Large intestine (tissue), 12 donors: ENCODE measurements around the gene EMILIN3. TPM values are rescaled to one million over a fixed set of nuclear protein-coding genes. Genes with fewer than 3 reads are reported as not detected.

Source experiments
- DNase-seq, 2 donors: peaks; one replicate each; pipeline versions ENCODE4 v3.0.0 to v3.0.0-alpha.2; 2013
- H3K27ac ChIP-seq: one replicate; pipeline ENCODE4 v1.5.1; 2013; ENCODE audit warnings: low read length
- H3K27me3 ChIP-seq: 2 replicates; pipeline ENCODE4 v1.6.1; 2013; ENCODE audit warnings: low read length; ENCODE audit not compliant: control insufficient read depth, insufficient read depth
- H3K36me3 ChIP-seq: 2 replicates; pipeline ENCODE4 v1.6.1; 2013; ENCODE audit warnings: low read length; ENCODE audit not compliant: control insufficient read depth, insufficient read depth
- H3K4me1 ChIP-seq: one replicate; pipeline ENCODE4 v1.6.1; 2013; ENCODE audit warnings: low read length; ENCODE audit not compliant: control insufficient read depth, insufficient read depth
- H3K4me3 ChIP-seq: one replicate; pipeline ENCODE4 v1.5.1; 2013; ENCODE audit warnings: low read length
- H3K9me3 ChIP-seq: one replicate; pipeline ENCODE4 v1.6.1; 2013; ENCODE audit warnings: mild to moderate bottlenecking, low read depth, low read length, moderate library complexity; ENCODE audit not compliant: control insufficient read depth
- whole genome bisulfite sequencing: methylation state at CpG from one replicate; pipeline ENCODE4 v1.1.5; 2013; ENCODE audit warnings: low lambda C conversion rate; ENCODE audit not compliant: insufficient coverage; 5-methylcytosine and 5-hydroxymethylcytosine counted together
- long read RNA-seq, 11 donors: transcript quantifications; one replicate each; lab custom pipeline, GENCODE V29; 2026
- polyA plus RNA-seq: library from polyadenylated mRNA; unstranded; fragments of 120-200 nt; gene quantifications from one replicate; pipeline ENCODE4 v1.2.1, GENCODE V29; 2013

Gene EMILIN3, protein sequence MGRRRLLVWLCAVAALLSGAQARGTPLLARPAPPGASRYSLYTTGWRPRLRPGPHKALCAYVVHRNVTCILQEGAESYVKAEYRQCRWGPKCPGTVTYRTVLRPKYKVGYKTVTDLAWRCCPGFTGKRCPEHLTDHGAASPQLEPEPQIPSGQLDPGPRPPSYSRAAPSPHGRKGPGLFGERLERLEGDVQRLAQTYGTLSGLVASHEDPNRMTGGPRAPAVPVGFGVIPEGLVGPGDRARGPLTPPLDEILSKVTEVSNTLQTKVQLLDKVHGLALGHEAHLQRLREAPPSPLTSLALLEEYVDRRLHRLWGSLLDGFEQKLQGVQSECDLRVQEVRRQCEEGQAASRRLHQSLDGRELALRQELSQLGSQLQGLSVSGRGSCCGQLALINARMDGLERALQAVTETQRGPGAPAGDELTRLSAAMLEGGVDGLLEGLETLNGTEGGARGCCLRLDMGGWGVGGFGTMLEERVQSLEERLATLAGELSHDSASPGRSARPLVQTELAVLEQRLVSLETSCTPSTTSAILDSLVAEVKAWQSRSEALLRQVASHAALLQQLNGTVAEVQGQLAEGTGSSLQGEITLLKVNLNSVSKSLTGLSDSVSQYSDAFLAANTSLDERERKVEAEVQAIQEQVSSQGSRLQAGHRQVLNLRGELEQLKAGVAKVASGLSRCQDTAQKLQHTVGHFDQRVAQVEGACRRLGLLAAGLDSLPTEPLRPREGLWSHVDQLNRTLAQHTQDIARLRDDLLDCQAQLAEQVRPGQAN
- polyA plus RNA-seq, result 4.0 TPM
- long read RNA-seq, donor 1, partial matches to known transcripts, result 0 of 2 reads
- long read RNA-seq, donor 1, other reads (novel, unspliced or antisense), result 0 of 2 reads
- long read RNA-seq, donor 2, partial matches to known transcripts, result 121 of 121 reads
- long read RNA-seq, donor 2, other reads (novel, unspliced or antisense), result 0 of 121 reads
- long read RNA-seq, donor 3, partial matches to known transcripts, result 14 of 14 reads
- long read RNA-seq, donor 3, other reads (novel, unspliced or antisense), result 0 of 14 reads
- long read RNA-seq, donor 4, result 0 reads
- long read RNA-seq, donor 5, partial matches to known transcripts, result 0 of 1 reads
- long read RNA-seq, donor 5, other reads (novel, unspliced or antisense), result 0 of 1 reads
- long read RNA-seq, donor 6, partial matches to known transcripts, result 0 of 1 reads
- long read RNA-seq, donor 6, other reads (novel, unspliced or antisense), result 0 of 1 reads
- long read RNA-seq, donor 7, result 0 reads
- long read RNA-seq, donor 8, partial matches to known transcripts, result 0 of 1 reads
- long read RNA-seq, donor 8, other reads (novel, unspliced or antisense), result 0 of 1 reads
- long read RNA-seq, donor 9, partial matches to known transcripts, result 0 of 1 reads
- long read RNA-seq, donor 9, other reads (novel, unspliced or antisense), result 0 of 1 reads
- long read RNA-seq, donor 10, partial matches to known transcripts, result 0 of 1 reads
- long read RNA-seq, donor 10, other reads (novel, unspliced or antisense), result 0 of 1 reads
- long read RNA-seq, donor 11, result 0 reads

DNA sequence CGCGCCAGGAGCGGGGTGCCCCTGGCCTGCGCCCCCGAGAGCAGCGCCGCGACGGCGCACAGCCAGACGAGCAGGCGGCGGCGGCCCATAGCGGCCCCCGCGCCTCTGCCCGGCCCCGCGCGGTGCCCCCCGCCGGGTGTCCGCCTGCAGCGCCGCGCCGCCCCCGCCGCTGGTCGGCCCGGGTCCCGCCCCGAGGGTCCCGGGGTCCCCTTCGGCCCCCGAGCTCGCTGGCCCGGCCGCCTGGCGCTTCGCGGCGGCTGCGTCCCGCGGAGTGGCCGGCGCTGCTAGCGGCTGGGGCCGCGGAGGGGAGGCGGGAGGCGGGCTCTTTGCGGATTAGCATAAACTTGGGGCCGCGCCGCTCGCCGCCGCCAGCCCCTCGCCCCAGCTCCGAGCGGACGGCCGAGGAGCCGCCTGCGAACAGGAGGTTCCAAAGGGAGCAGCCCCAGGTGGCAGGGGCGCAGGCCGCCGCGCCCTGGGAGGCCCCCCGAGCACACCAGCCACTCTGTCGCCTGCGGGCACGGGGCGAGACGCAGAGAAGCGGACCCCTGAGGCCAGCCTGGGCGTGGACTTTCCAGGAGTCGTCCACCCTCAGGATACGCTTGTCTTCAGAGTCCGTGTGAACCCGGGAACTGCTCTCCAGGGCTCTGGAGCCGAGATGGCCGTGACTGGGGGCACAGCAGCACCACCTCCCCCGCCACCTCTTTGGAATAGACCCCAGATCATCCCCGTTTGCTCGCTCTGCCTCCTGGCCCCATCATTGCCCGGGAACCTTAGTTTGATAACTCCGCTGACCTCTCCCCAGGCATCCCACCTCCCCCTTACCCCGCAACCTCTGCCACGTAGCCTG lies at the start of gene EMILIN3:
EMILIN3 (minus strand) TSS at position 273 of the 847 bp plus-strand sequence; CDS start at position 89, 184 bp downstream.
- no CpG with 5 or more reads among the region's 93 CpGs for WGBS
- Histone ChIP-seq H3K4me3 (peak within 1 kb of the TSS; percentile 16), H3K27me3 (peaks cover 42% of the 10 kb centered on the region), H3K36me3 (no peaks in the 10 kb centered on the region), H3K4me1 (no peaks in the 10 kb centered on the region), H3K9me3 (peaks cover 9% of the 10 kb centered on the region), H3K27ac (no peak within 1 kb of the TSS)
- peak in 1 of 2 donors; percentile 32 for DNase-seq

DNA sequence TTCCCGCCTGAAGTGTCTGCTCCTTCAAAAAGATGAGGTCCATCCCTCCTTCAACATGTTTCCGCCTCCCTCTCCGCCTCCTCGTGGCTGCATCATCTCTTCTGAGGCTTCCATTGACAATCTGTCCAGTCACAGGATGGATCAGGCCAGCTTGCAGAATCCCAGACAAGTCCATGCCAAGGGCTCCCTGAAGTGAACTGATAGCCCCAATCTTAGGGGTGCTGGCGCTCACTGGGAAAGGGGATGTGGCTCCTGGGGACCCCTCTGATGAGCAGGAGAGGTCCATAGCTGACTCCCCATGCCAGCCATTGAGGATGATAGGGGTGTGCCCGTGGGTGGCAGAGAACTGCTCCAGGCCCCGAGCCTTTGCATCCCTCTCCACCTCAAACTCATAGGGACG lies 48.6 kb upstream of the EMILIN3 start:
- H3K4me1 ChIP-seq, result no peaks in the 10 kb centered on the region
- H3K36me3 ChIP-seq, result peaks cover 80% of the 10 kb centered on the region
- no peak overlapping the region for H3K4me3 ChIP-seq
- H3K27ac ChIP-seq, result no peak overlapping the region
- no peak for DNase-seq
- no peaks in the 10 kb centered on the region for H3K9me3 ChIP-seq
- H3K27me3 ChIP-seq, result no peaks in the 10 kb centered on the region
- WGBS, result no CpG with 5 or more reads among the region's 8 CpGs

DNA sequence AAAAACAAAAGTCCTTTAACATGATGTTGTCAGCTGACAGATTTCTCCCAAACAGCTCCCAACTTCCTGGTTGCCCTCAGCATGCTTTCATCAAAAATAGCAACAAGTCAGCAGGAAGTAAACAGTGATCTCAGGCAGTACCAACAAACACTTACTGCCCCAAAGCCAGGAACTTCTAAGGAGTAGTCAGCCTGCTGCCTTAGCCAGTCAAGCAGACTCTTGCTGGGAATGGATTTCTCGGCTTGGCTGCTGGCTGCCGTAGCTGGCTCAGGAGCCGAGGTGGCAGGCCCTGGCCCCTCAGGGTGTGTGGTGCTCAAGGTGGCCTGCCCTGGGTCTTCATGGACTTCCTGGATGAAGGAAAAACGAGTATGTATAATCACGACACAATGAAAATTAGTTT lies 46.6 kb upstream of the EMILIN3 start:
- H3K9me3 ChIP-seq, result no peaks in the 10 kb centered on the region
- WGBS, result no CpG with 5 or more reads among the region's 5 CpGs
- no peaks in the 10 kb centered on the region for H3K4me1 ChIP-seq
- H3K36me3 ChIP-seq, result peaks cover 86% of the 10 kb centered on the region
- no peaks in the 10 kb centered on the region for H3K27me3 ChIP-seq
- no peak overlapping the region for H3K4me3 ChIP-seq
- H3K27ac ChIP-seq, result no peak overlapping the region
- DNase-seq, result no peak

DNA sequence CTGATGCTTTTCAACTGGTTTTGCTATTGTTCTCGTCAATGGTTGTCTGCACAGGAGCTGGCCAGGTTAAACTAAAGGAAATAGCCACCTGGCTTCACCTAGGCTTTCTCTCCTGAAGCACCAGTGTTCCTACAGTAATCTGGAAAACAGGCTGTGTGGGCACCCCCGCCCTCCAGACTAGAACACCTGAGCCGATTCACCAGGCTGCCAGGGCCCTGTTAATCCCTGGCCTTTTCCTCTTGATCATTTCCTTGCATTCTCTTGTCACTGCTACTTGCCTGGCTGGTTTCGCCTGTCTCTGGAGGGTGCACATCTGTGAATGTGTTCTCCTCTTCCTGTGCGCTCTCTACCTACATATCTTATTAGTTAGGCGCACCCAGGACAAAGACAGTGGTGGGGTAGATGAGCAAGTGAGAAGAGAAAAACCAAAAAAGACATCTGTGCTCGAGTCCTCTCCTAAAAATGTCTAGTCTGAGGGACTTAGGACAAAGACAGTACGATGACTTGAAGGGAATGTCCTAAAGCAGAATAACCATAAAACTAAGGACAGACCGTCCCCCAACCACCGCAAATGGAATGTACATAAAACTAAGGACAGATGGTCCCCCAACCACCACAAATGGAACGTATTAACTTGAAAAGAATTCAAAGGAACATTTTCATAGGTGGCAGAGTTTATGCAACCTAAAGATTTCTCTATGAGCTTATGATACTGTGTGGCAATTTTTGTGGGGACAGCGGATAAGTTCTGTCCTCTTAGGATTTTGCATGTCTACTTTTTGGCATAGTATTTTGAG lies 45.9 kb upstream of the EMILIN3 start:
- H3K4me3 ChIP-seq, result no peak overlapping the region
- H3K4me1 ChIP-seq, result no peaks in the 10 kb centered on the region
- H3K9me3 ChIP-seq, result no peaks in the 10 kb centered on the region
- peaks cover 88% of the 10 kb centered on the region for H3K36me3 ChIP-seq
- 100% methylated on average over 1 of the region's 12 CpGs for WGBS
- no peak overlapping the region for H3K27ac ChIP-seq
- no peaks in the 10 kb centered on the region for H3K27me3 ChIP-seq
- DNase-seq, result no peak

DNA sequence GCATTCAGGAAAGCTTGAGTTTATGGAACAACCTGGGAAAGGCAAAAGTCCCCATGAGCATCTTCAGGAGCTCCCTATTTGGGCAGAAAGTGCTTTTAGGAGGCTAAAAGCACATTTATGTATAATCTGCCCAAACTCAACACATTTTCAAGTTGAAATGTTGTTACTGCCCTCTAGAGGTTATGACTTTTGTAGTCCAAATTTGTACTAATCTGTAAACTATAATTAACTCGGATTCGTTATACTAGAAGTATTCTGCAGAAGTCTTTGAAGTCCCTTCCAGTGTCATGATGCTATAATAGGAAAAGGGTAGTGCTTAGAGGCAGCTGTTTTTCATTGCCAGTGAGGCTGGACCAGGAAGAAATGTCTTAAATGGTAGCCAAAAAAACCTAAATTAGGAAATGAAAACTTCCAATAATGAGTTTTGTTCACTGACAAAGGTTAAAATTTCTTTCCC lies 44.8 kb upstream of the EMILIN3 start:
- no CpG with 5 or more reads among the region's 2 CpGs for WGBS
- DNase-seq, result no peak
- Histone ChIP-seq H3K9me3 (no peaks in the 10 kb centered on the region), H3K36me3 (peaks cover 91% of the 10 kb centered on the region), H3K27me3 (no peaks in the 10 kb centered on the region), H3K4me3 (no peak overlapping the region), H3K4me1 (no peaks in the 10 kb centered on the region), H3K27ac (no peak overlapping the region)

DNA sequence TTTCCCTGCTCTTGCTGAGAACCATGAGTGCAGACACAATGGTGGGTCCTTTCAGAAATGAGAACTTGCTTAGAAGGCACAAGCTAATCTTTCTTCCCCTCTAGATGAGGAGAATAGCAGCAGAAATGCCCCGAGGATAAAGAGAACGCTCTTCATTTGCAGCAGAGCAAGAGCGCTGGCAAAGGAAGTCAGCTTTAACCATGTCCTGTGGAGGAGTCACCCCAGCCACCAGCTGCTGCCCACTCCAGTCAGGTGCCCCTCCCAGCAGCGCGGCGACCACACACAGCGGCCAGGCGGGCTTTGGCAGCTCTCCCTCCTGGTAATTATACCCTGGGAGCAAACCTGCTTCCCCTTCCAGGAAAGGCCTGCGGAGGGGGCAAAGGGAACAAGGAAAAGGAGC lies 42.4 kb upstream of the EMILIN3 start:
- H3K4me1 ChIP-seq, result no peaks in the 10 kb centered on the region
- H3K9me3 ChIP-seq, result no peaks in the 10 kb centered on the region
- DNase-seq, result no peak
- no peak overlapping the region for H3K27ac ChIP-seq
- WGBS, result no CpG with 5 or more reads among the region's 9 CpGs
- H3K36me3 ChIP-seq, result peaks cover 91% of the 10 kb centered on the region
- H3K4me3 ChIP-seq, result no peak overlapping the region
- no peaks in the 10 kb centered on the region for H3K27me3 ChIP-seq

DNA sequence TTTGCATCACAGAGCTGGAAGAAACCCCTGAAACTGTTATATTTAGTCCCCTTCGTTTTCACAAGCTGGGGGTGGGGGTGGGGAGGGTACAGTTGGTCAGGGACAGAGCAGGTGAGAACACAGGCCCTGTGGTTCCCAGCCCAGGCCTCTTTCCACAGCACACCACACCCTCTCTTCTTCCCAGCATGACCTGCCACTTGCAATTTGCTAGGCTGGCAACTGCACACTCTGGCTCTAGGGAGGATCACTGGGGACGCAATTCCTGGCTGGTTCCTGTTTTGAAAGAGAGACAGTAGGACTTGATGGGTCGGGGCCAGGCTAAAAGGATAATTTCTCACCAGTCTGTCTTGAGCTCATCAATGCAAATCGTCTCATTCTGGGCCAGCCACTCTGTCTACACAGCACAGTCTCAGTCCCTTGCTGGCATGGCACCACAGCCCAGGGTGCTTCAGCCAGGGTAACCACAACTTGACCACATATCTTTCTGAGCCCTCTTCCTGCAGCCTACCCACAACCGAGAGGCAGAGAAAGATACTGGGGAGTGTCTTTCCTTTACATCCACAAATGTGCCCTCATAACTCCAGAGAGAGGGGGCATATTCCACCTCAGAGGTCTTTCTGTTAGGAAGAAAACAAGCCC lies 41.7 kb upstream of the EMILIN3 start:
- Histone ChIP-seq H3K27me3 (no peaks in the 10 kb centered on the region), H3K27ac (no peak overlapping the region), H3K9me3 (no peaks in the 10 kb centered on the region), H3K36me3 (peaks cover 89% of the 10 kb centered on the region), H3K4me3 (no peak overlapping the region), H3K4me1 (no peaks in the 10 kb centered on the region)
- DNase-seq, result no peak
- no CpG with 5 or more reads among the region's 5 CpGs for WGBS

DNA sequence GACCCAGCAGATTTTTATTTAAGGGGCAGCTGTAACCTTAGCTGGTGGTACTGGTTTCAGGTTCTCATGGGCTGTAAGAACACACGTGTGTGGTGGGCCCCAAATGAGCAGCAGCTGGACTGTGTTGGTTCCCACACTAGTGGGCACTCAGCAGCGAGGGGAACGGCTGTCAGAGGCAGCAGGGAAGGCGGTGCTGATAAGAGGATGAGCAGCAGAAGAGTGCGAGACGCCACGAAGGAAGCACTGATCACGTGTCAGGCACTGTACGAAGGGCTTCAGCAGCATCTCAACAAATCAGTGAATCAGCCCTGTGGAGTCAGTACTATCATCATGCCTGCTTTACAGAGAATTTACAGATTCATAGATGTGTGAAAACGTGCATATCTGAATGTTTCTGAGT lies 41.0 kb upstream of the EMILIN3 start:
- Histone ChIP-seq H3K4me3 (no peak overlapping the region), H3K4me1 (no peaks in the 10 kb centered on the region), H3K27ac (no peak overlapping the region), H3K36me3 (peaks cover 86% of the 10 kb centered on the region), H3K9me3 (no peaks in the 10 kb centered on the region), H3K27me3 (no peaks in the 10 kb centered on the region)
- 88% methylated on average over 3 of the region's 10 CpGs for WGBS
- DNase-seq, result no peak
